GM18508 (cell line): ENCODE results near the gene FNDC4.
"Not testable (repeated sequence)": the region's sequence is repeated elsewhere in the genome, so short reads cannot be mapped to it uniquely, and the experiment has no call there.

Experiments used
- ATAC-seq: cut with Tn5 transposase; IDR thresholded peaks from one replicate; pipeline ENCODE4 v1.9.1; 2021; ENCODE audit warnings: moderate number of reproducible peaks; ENCODE audit not compliant: insufficient read depth, unreplicated experiment

The FNDC4 gene, protein sequence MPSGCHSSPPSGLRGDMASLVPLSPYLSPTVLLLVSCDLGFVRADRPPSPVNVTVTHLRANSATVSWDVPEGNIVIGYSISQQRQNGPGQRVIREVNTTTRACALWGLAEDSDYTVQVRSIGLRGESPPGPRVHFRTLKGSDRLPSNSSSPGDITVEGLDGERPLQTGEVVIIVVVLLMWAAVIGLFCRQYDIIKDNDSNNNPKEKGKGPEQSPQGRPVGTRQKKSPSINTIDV

DNA sequence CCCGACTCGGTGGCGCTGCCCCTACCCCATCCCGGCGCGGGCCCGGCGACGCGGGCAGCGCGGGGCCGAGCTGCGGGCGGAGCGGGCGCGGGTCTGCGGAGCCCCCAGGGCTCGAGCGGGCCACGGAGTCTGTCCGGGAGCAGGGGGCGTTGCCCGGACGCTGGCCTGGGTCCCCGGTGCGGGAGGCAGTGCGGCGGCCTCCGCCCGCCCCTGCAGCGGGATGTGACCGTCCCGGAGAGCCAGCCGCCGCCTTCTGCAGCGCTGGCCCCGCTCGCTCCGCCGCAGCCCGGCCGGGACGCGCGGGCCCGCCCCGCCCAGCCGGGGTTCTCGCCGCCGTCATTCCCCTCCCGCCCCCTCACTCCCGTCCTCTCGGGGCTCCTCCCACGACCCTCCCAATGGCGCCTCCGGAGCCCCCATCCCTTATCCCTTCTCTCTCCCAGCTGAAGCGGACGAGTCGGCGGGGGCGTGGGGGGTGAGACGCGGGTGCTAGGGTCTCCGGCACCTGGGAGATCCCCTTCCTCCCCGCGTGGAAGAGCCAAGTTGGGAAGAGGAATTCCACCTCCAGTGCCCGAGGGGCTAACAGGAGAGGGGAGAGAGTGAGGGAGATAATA lies at the start of gene FNDC4:
TSS of gene FNDC4 (minus strand) at position 257 of the 611 bp plus-strand sequence. CDS start 521 bp downstream, outside the sequence.
- ATAC-seq, result no peak

DNA sequence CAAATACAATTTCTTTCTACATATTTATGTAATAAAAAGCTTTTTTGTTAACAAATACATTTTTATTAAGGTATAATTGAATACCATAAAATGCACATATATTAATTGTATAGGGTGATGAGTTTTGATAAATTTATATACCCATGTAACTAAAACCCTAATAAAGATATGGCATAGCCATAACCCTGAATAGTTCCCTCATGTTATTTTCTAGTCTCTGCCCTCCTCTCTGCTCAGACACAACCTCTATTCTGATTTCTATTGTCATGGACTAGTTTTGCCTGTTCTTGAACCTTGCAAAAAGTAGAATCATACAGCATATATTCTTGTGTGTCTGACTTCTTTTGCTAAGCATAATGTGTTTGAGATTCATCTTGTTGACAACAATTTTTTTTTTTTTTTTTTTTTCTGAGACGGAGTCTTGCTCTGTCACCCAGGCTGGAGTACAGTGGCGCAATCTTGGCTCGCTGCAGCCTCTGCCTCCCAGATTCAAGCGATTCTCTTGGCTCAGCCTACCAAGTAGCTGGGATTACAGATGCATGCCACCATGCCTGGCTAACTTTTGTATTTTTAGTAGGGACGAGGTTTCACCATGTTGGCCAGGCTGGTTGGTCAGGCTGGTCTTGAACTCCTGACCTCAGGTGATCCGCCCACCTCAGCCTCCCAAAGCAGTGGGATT lies 49.3 kb upstream of the FNDC4 start:
- ATAC-seq, result no peak

DNA sequence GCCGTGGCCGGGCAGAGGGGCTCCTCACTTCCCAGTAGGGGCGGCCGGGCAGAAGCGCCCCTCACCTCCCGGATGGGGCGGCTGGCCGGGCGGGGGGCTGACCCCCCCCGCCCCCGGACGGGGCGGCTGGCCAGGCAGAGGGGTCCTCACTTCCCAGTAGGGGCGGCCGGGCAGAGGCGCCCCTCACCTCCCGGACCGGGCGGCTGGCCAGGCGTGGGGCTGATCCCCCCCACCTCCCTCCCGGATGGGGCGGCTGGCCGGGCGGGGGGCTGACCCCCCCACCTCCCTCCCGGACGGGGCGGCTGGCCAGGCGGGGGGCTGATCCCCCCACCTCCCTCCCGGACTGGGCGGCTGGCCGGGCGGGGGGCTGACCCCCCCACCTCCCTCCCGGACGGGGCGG lies 44.6 kb upstream of the FNDC4 start:
- not testable (repeated sequence) for ATAC-seq

DNA sequence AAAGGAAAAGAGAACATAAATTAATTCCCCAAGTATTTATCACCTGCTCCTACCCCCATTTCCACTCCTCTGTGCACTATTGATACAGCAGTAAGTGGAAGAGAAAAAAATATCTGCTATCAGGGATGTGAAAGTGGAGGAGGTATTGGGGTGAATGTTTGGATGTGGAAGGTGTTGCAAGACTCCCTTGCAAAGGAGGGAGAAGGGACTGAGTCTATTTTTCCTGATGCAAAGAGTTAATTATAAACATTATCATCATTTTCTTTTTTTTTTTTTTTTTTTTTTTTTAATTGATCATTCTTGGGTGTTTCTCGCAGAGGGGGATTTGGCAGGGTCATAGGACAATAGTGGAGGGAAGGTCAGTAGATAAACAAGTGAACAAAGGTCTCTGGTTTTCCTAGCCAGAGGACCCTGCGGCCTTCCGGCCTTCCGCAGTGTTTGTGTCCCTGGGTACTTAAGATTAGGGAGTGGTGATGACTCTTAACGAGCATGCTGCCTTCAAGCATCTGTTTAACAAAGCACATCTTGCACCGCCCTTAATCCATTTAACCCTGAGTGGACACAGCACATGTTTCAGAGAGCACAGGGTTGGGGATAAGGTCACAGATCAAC lies 43.9 kb upstream of the FNDC4 start:
- not testable (repeated sequence) for ATAC-seq

DNA sequence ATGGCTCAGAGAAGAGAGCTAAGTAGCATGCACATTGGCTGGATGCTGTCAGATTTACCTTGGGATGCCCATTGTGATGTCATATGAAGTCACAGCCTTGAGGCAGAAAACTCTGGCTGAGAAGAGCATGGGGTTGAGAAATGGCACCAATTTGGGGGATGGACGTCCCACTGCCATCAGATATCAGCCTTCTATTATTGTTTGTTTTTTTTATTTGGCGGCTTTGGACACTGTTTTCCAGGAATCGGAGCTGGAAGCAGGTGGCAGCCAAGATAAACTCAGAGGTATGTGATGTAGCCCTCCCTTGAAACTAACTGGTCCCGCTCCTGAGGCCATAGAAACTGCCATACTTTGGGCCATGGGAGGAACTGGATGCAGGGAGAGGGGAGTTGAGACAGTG lies 42.3 kb upstream of the FNDC4 start:
- ATAC-seq, result no peak

DNA sequence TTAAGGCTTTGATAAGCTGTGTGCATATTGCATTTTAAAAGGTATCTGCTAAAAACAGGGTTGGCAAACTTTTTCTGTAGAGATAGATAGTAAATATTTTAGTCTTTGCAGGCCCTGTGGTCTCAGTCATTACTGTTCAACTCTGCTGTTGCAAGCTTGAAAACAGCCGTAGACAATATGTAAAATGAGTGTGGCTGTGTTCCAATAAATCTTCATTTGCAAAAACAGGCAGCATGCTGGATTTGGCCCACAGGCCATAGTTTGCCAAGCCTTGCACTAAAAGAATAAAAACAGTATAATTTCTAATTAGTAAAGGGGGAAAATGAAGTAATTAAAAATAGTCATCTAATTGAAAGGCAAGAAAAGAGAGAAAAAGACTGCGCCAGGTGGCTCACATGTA lies 37.0 kb upstream of the FNDC4 start:
- ATAC-seq, result no peak

DNA sequence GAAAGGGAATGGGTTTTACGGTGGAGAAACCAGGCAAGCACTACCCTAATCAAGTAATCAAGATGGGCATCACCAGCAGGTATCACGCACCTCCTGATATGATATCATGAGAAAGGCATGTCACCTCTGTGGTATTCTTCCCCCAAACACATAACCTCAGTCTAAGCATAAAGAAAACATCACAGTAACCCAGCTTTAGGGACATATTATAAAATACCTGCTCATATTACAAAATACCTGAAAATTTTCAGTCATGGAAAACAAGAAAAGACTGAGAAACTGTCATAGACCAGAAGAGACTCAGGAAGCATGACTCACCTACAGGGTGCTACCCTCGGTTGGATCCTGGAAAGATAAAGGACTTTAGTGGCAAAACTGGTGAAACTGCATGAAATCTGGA lies 32.2 kb upstream of the FNDC4 start:
- ATAC-seq, result no peak

DNA sequence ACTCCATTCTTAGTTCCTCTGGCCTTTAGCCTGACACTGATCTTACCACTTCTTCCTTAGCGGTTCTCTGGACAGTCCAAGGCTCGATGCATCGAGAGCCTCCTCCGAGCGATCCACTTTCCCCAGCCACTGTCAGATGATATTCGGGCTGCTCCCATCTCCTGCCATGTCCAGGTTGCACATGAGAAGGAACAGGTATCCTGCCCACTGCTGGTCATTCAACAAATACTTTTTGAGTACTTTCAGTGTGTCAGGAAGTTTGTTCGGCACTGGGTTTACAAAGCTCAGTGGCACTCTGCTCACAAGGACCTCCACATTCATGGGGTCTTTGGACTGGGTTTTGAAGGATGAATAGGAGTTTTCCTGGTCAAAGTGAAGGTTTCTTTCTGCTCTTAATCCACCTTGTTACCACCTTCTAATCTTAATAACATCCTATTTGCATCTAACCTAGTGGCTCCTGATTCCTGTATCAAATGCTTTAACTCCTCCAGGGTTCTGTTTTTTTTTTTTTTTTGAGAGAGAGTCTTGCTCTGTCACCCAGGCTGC lies 27.5 kb upstream of the FNDC4 start:
- no peak for ATAC-seq

DNA sequence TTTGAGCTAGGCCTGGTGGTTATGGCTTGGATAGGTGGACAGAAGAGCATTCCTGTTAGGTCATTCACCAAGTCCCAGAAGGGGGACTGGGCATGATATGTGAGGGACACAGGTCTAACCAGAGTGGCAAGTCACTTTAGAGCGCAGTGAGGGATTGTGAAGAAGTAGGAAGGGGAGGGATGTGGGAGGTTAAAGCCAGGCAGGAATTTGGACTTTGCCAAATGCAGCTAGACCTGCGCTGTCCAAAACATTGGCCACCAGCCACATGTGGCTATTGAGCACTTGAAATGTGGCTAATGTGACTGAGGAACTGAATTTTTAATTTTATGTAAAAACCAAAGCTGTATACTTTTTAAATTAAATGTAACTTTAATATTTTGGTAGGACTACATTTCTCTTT lies 25.3 kb upstream of the FNDC4 start:
- ATAC-seq, result no peak

DNA sequence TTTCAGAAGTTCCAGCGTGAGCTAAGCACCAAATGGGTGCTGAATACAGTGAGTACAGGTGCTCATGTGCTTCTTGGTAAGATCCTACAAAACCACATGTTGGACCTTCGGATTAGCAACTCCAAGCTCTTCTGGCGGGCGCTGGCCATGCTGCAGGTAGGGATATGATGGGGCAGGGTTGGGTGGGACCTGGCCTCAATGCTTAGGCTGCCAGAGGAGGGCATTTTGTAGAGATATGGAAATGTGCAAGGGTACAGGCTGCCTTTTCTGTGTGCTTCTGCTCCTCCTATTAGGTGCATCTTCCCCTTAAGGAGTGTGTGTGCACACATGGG lies 23.7 kb upstream of the FNDC4 start:
- ATAC-seq, result no peak

DNA sequence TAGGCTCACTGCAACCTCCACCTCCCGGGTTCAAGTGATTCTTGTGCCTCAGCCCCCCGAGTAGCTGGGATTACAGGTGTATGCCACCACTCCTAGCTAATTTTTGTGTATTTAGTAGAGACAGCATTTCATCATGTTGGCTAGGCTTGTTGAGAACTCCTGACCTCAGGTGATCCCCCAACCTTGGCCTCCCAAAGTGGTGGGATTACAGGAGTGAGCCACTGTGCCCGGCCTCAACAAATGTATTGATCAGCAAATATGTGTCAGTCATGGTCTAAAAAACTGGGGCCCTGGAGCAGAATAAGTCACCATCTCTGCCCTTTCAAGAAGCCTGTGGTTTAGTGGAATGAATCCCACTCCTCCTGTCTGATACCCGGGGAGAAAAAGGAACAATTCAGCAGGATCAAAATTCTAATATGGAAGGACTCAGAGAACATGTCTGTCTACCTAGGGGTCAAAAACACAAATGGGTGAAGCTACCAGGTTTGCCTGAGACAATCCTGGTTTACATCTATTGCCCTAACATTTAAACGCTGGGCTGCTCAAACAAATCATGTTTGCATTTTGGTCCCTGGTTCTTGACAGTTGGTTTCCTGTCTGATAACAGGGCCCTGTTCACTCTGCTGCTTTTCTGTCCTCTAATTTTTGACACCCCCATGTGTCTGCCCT lies 23.2 kb upstream of the FNDC4 start:
- no peak for ATAC-seq

DNA sequence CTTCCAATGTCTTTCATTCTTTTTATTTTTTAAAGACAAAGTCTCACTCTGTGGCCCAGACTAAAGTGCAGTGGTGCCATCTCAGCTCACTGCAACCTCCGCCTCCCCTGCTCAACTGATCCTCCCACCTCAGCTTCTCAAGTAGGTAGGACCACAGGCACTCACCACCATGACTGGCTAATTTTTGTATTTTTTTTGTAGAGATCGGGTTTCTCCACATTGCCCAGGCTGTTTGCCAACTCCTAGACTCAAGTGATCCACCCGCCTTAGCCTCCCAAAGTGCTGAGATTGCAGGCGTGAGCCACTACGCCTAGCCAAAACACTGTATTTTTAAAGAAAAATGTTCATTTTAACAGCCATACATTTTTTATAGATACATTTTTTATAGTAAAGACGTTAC lies 14.3 kb upstream of the FNDC4 start:
- ATAC-seq, result no peak

DNA sequence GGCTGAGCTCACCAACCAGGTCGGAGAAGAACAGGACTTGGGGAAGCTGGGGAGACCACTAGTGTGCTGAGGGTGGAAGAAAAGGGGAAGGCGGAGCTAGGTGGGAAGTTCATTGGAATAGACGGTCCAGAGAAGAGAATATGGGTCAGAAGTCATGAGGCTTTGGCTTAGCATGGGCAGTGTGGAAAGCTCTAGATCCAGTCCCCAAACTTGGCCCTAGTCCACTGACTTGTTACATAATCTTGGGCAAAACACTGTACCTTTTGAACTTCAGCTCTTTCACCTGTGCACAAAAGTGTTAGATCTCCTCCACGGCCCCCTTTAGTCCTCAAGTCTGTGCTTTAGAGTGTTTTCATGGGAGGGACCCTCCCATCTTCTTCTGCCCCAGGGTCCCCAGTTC lies 12.3 kb upstream of the FNDC4 start:
- ATAC-seq, result no peak

DNA sequence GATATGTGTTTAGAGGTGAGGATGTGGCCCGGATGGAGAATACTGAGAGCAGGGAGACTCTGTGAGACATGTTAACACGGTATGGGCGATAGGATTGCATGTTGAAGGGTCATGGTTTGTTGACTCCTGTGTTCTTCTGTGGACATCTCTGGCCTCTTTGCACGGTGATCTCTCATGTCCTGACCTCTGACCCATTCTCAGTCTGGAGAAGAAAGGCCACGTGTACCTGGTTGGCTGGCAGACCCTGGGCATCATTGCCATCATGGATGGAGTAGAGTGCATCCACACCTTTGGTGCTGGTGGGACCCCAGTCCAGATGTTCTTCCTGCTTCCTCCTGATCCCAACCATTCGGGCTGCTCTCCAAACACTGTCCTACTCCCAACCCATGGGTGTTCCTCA lies 11.6 kb upstream of the FNDC4 start:
- no peak for ATAC-seq

DNA sequence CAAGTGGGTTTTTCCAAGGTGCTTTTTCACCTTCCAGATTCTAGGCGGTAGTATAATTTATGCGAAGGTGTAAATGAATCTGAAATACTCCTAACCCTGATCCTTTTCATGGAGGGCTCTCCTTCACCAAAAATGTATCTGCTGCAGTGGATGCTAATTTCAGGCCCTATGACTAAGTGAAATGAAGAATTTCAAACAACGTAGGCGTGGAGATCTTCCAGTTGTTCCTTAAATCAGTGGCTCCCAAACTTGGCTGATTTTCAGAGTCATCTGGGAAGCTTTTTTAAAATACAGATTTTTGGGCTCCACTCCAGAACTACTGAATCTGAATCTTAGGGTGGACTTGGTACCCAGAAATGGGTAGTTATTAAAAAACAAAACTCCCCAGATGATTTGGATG lies 7.1 kb upstream of the FNDC4 start:
- ATAC-seq, result no peak

DNA sequence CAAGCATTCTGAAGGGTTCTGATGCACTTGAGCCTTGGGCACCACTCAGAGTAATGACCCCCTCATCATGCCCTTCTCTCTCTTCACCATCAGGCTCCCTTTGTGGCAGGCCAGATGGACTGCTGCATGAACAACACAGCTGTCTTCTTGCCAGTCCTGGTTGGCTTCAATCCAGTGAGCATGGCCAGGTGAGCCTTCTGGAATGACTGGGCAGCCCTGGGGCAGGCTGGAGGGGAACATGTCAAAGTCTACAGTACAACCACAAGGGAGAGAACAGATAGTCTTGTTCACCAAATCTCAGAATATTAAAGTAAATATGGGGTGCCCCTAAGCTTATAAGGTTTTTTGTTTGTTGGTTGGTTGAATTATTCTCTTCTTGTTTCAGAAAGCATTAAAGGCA lies 6.0 kb upstream of the FNDC4 start:
- no peak for ATAC-seq

DNA sequence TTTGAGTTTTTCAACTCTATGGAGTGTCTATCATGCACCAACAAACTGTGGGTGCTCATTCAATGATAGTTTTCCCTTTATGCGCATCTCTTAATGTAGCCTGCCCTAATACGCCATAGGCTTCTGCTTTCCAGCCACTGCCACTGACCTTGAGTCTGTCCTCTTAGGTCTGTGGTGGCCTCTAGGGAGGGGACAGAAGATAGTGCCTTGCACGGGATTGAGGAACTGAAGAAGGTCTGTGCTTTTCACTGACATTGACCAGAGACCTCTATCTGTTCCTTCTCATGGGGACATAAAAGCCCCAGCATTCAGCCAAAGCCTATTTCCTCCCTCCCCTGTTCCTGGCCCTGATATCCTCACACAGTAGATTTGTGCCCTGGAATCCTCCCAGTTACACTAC lies 4.0 kb upstream of the FNDC4 start:
- ATAC-seq, result no peak

DNA sequence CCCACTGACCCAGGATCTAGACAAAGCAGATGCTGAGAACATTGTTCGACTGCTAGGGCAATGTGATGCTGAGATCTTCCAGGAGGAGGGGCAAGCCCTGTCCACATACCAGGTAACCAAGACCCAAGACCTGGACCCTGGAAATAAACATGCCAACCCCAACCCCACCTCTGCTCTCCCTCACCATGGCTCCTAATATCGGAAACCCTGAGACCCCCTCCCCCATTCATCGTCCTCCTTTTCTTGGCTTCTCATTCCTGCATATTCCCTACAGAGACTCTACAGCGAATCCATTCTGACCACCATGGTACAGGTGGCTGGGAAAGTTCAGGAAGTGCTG lies 2.3 kb upstream of the FNDC4 start:
- no peak for ATAC-seq

DNA sequence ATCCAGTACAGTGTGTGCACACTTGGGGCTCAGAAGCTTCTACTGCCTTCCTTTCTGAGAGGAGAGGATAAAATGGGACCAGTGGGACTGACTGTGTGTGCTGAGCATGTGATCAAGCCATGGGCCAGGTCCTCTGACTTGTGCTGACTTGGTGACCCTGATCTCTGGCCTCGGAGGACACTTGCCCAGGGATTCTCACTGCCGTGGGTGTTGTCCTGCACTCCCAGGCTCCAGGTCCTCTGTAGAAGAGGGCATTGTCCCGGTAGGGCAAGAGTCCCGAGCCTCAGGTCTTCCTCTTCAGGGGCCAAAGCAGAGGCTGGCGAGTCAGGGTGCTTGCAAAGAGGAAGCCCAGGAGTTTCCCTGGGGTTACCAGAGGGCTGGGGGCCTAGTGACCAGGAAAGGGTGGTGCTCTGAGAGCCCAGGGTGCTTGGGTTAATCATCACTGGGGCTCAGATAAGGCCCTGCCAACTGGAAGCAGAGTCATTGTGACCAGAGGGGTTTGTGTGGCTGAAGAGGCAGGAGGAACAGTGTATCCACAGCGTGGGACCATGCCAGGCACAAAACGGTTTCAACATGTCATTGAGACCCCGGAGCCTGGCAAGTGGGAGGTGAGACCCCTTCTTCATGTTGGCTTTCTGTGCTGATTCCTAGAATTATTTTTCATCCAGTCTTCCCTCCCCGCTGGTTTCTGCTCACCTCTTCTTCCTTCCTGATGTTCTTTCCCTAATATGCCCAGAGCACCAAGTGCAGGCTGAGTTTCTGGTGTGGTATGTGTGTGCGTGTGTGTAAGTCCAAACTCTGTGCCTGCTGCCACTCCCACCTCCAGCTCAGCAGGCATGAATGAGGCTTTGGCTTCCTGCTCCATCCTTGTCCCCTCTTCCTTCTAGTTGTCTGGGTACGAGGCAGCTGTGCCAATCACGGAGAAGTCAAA lies 1.6 kb upstream of the FNDC4 start, which contains the start of gene GCKR:
TSS of gene GCKR (plus strand) at position 483 of the 931 bp plus-strand sequence. CDS start at position 549, 66 bp downstream.
- no peak for ATAC-seq
